Esophagus mucosa (tissue), 1 donor: Measurements from ENCODE around the gene CDYL. TPM values are rescaled to one million over a fixed set of nuclear protein-coding genes. Genes with fewer than 3 reads are reported as not detected.

Source experiments
- ATAC-seq: fragments of 200-7000 bp; cut with Tn5 transposase; one replicate; pipeline ENCODE4 v1.9.1; 2020
- total RNA-seq: library from RNA; stranded (reverse); gene quantifications from one replicate; pipeline ENCODE4 v1.2.4, GENCODE V29; 2023
- donor health status: DM: yes; HTN: yes; CAD: no.

Gene CDYL
- total RNA-seq: 31.0 TPM

DNA sequence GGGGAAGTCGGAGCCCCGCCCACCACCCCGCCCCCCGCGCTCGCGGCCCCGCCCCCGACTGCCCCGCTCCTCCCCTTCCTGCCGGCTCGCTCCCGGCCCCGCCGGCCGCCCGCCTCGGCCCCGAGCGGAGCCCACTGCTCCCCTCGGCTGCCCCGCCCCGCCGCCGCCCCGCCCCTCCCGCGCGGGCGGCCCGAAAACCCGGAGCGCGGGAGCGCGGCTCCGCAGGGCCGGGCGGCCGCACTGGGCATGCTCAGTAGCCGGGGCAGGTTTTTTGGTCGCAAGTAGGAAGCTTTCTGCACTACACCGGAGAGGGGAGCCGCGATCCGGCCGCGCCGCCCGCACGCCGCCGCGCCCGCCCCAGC lies at the start of gene CDYL:
Gene CDYL, plus strand, starts transcription at position 274 of the 362 bp plus-strand sequence. CDS start 380 bp downstream, outside the sequence.
- ATAC-seq: peak; percentile 88

GRCh38 chr6:4726645-4727044 lies 49.6 kb upstream of the CDYL start:
- no peak for ATAC-seq

GRCh38 chr6:4727217-4727616 lies 49.0 kb upstream of the CDYL start:
- ATAC-seq: no peak

DNA sequence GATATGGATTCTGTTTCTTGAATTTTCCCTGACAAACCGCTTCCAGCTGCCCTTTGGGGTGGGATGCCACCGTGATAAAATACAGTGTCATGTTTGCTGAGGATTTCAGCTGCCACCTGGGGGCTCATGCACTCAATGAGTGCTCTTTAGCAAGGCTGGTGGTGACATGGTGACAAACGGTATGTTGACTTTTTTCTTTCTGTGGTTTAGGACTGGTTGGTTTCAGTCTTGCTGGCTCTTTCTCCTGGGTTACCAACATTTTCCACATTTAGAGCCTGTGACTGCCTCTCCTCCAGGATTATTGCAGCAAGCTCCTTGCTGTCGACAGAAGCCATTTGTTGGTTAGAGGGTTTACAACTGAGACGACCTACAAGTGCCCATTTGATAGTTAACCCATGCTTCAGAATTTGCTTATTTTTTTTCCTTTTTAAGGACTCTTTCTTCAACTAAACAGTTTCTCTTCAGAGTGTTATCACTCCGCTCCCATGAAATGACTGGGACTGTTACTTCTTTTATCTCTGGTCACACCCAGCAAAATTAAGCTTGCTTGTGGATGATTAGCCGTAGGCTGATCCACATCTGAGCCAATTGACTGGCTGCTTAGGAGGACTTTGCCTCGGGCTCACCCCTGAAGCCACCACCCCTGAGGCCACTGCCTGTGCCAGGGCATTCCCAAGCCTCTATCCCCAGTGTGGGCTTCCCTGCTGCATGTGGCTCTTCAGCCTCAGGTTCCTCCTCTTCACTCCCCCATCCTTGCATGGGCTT lies 48.4 kb upstream of the CDYL start:
- no peak for ATAC-seq

DNA sequence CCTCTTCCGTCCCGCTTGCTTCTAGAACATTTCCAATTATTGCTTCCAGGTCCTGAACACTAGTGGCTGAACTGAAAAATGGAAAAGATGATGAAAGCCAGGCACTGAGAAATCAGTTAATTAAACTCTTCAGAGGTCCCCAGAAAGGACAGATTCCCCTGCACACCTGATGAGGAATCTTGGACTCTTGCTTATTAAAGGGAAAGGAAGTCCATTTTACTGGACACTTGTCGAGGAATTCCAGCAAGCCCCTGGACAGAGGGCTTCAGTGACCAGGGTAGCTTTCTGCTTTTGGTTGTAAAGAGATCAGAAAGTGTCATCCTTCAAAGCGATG lies 47.8 kb upstream of the CDYL start:
- ATAC-seq: no peak

DNA sequence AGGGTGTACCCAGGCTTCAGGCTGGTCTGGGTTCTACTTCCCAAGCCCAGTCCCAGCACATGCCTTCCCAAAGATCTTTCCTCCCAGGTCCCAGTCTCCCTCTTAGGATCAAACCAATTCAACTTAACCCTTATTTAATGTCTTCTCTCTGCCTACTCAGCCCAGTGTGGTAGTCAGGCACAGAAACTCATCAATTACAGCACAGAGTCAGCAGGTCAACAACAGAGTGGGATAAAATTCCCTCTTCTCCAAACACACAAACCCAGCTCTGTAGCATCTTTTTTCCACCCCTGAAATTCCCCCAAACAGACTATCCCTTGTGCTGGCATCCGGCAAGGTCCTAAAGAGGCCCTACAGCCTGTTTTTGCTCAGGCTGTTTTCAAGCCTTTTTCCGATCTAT lies 47.3 kb upstream of the CDYL start:
- ATAC-seq: no peak

- ATAC-seq: no peak
These were observed 44.2 kb upstream of the CDYL start for GRCh38 chr6:4731996-4732395.

DNA sequence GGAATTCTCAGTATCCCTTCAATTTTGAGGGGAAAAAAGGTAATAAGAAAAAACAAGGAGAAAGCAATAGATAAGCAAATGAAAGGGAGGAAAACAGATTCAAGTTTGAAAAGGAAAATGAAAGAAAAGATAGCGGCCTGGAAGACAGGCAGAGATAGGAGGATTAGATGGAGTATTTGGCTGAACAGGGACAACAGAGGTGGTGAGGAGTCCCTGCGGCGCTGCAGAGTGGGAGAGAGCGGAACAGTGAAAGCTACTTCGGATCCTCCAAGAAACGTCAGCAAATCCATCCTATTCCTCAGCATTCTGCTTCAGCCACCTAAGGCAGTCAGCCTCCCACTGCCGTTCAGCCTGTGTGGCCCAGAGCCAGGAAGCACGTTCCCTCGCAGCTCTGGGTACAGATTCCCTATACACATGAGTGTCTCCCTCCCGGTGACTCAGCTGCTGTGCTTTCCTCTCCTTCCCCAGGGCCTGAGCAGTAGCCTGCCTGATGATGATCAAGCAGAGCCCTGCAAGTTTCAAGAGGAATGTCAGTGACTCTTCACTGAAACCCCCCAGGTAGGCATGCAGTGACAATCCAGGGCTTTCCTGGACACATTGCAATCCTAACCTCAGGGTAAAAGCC lies 43.4 kb upstream of the CDYL start:
- peak; percentile 90 for ATAC-seq

- ATAC-seq: no peak
These were observed 39.8 kb upstream of the CDYL start for GRCh38 chr6:4736371-4736873.

GRCh38 chr6:4740032-4740431 lies 36.2 kb upstream of the CDYL start:
- ATAC-seq: no peak

- ATAC-seq: no peak
These were observed 33.1 kb upstream of the CDYL start for GRCh38 chr6:4743062-4743461.

DNA sequence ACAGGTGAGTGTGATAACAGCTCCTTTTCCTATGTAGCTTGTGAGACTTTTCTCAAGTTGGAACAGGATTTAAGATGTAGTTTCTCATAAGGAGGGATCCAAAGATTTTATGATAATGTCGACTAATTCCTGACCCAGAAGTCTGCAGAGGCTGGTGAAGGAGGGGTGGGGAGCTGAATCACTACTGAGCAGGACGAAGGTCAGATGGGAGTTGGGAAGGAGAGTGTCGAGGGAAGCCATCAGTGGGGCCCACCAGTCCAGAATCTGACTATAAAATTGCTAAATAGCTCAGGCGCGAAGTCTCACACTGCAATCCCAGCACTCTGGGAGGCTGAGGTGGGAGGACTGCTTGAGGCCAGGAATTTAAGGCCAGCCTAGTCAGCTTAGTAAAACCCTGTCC lies 32.3 kb upstream of the CDYL start:
- ATAC-seq: no peak

DNA sequence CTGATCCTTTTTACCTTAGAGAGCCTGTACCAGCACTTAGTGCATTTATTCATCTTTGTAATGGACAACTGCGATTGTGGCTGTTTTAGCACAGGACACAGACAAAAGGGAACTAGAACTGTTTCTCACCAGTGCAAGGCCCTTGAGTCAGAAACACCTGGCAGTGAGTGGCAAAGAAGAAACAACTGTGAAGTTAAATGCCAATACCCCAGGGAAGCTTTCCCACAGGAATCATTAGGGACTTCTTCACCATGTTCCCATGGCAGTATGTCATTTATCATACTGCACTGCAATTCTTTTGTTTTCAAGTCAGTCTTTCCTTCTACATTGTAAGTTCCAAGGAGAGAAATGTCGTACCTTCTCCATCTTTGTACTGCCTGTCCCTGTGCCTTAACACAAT lies 28.6 kb upstream of the CDYL start:
- ATAC-seq: no peak

DNA sequence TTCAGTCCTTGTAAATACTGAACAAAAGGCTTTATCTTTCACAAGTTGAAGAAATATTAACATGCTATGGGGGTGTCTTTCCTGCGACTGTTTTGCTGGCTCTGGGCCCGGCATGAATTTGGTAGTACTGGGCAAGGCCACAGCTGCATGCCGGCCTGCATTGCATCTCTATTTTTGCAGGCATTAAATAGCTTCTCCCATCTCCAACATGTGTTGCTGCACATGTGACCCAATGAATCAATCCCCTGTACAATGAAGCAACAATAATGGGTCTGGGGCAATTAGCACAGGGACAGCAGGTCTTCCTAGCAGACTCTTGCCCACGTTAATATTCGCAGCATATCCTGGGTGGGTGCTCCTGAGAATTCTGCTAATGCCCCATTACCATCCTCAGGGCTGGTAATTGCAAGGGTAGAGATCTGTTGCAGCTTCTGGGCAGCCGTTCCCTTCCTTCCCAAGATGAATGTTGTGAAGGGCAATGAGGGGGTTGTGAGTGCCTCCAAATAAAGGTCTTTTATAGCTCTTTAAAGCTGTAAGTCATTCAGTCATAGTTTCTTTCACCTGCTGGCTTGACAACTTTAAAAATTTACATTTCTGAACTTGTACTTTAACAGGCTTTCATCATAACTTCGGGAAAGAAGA lies 24.3 kb upstream of the CDYL start:
- ATAC-seq: no peak

GRCh38 chr6:4756247-4756646 lies 20.0 kb upstream of the CDYL start:
- no peak for ATAC-seq

GRCh38 chr6:4759997-4760396 lies 16.2 kb upstream of the CDYL start:
- ATAC-seq: no peak

DNA sequence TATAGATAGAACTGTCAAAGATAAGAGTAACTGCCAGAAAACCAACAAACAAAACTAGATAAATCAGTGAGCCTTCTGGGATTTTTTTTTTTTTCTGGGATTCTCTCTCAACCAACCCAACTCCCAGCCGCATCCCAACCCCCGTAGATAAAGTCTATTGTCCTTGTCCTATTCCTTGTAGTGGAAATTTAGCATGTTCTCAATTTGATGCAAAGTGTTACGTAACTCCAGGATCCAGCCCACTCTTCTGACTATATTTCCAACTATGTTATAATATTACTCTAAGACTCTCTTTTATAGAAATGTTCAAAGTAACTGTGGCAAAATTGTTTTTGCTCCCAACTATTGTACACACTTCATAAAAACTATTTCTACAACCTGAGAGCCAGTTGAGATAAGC lies 15.4 kb upstream of the CDYL start:
- no peak for ATAC-seq

GRCh38 chr6:4762294-4762693 lies 13.9 kb upstream of the CDYL start:
- no peak for ATAC-seq

DNA sequence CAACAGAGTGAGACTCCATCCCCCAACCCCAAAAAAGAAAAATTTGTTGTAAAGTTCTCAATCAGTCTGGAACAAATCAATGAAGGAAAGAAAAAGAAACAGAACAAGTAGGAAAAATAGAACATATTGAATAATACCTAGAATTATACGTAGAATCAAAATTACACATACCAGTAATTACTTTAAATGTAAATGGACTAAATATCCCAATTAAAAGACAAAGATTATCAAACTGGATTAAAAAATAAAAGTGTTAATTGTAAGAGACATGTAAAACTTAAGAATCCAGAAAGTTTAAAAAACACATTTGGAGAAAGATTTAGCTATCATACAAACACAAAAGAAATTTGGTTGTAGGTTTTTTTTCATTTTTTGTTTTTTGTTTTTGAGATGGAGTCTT lies 12.3 kb upstream of the CDYL start:
- no peak for ATAC-seq

GRCh38 chr6:4768815-4769214 lies 7.4 kb upstream of the CDYL start:
- ATAC-seq: no peak

DNA sequence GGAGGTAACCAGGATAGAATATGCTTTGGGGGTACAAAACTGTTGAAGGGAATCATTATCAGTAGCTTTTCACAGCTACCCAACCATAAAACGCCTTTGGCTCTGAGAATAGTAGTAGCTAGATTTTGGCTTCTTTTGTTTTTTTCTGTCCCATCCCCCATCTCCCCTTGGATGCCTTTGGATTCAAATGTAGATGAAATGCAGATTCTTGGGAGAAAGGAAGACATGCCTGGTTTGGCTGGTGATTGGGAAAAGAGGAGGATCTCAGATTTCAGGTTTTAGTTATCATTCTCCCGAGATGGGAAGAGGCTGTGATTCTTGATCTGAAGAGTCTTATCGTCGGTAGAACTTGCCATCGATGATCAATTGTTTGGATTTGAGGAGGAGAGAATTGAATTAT lies 3.5 kb upstream of the CDYL start:
- no peak for ATAC-seq

DNA sequence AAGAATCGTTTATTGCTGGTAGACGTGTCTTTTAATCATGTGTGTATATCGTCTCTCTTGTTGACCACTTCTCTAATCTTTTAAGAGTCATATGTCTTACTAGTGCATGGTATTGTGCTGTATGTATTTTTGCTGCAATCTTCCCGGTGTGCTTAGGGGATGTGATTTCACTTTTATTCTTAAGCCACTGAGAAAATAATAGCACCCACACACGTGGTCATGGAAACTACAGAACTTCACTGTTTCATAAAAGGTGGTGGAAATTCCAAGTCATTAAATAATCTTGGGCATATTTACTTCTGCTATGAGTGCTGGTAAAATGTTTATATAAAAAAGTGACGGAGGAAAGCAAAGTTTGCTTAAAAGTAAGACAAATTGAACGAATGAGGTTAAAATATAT lies 3.0 kb upstream of the CDYL start:
- ATAC-seq: no peak

- ATAC-seq: no peak
These were observed 1.9 kb upstream of the CDYL start for GRCh38 chr6:4774296-4774695.
